ENCODE results near the gene MSH5. TPM values are rescaled to one million over a fixed set of nuclear protein-coding genes. Genes with fewer than 3 reads are reported as not detected.

Gene MSH5
- total RNA-seq, 1 experiment from 2014 or later, result 36.6 TPM

GRCh38 chr6:31769684-31770371 is 30.0 kb downstream of the MSH5 start:
- Mint-ChIP-seq H3K4me1 (ENCODE audit: insufficient read depth, unreplicated experiment) (peaks cover 5% of the 10 kb centered on the region), H3K9me3 (ENCODE audit: unreplicated experiment) (no peaks in the 10 kb centered on the region), H3K36me3 (ENCODE audit: insufficient read depth, unreplicated experiment) (no peaks in the 10 kb centered on the region), H3K4me3 (ENCODE audit: unreplicated experiment) (no peak overlapping the region), H3K27ac (ENCODE audit: low read depth, unreplicated experiment) (no peak overlapping the region), H3K27me3 (ENCODE audit: insufficient read depth, unreplicated experiment) (no peaks in the 10 kb centered on the region)
- ChIA-PET CTCF (interaction anchor here (0.6 to 2.2 kb wide), 30 partner anchors 9 to 1554 kb away, joined by 3 to 19 read pairs (median 4); partner anchors contain the start of genes CLIC1, LY6G5C, MPIG6B and SKIC2), POLR2A (interaction anchor here (0.6 to 1.2 kb wide), 5 partner anchors 33 to 1091 kb away, joined by 3 read pairs; partner anchors contain the start of genes C6orf47 and CLIC1)
- peak; percentile 65 for TF ChIP-seq CTCF (IDR thresholded peaks at IDR 0.05; ENCODE audit: unreplicated experiment)
- intact Hi-C loops (cut with micrococcal nuclease), result loop anchor here (1.0 to 10.0 kb wide), 3 partner anchors 41 to 225 kb away; partner anchors contain the start of genes ATP6V1G2, DDAH2, DDX39B and LY6G5C
- no TSS peak for BruUV-seq (replicated peaks)
- DNase-seq (ENCODE audit: unreplicated experiment), result peak; percentile 74

DNA sequence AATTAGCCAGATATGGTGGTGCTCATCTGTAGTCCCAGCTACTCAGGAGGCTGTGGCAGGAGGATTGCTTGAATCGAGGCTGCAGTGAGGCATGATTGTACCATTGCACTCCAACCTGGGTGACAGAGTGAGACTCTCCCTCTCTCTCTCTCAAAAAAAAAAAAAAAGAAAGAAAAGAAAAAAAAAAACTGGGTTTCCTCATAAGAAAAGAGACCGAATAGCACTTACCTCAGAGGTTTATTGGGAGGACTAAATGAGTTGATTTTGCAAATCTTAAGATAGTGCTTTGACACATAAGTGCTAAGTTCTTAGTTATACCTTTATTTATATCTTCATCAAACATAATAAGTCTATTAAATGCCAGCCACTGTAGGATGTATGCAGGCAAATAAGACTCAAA is 31.1 kb downstream of the MSH5 start:
- CTCF ChIA-PET, result interaction anchor here (0.9 to 2.2 kb wide), 9 partner anchors 8 to 120 kb away, joined by 3 to 15 read pairs (median 8); partner anchors contain the start of gene LY6G5C
- H3K9me3 Mint-ChIP-seq (ENCODE audit: unreplicated experiment), result no peaks in the 10 kb centered on the region
- no peak for TF ChIP-seq CTCF (IDR thresholded peaks at IDR 0.05; ENCODE audit: unreplicated experiment)
- intact Hi-C loops (cut with micrococcal nuclease), result loop anchor here (10.0 kb wide), 1 partner anchor 226 kb away; the partner anchor contains the start of genes ATP6V1G2, DDX39B and NFKBIL1
- no TSS peak for BruUV-seq (replicated peaks)
- no peak overlapping the region for H3K4me3 Mint-ChIP-seq (ENCODE audit: unreplicated experiment)
- H3K36me3 Mint-ChIP-seq (ENCODE audit: insufficient read depth, unreplicated experiment), result no peaks in the 10 kb centered on the region
- H3K4me1 Mint-ChIP-seq (ENCODE audit: insufficient read depth, unreplicated experiment), result peaks cover 14% of the 10 kb centered on the region
- H3K27ac Mint-ChIP-seq (ENCODE audit: low read depth, unreplicated experiment), result no peak overlapping the region
- no peak for DNase-seq (ENCODE audit: unreplicated experiment)
- H3K27me3 Mint-ChIP-seq (ENCODE audit: insufficient read depth, unreplicated experiment), result no peaks in the 10 kb centered on the region
- POLR2A ChIA-PET, result interaction anchor here (0.6 to 1.3 kb wide), 5 partner anchors 18 to 39 kb away, joined by 3 to 4 read pairs (median 3); partner anchors contain the start of gene CLIC1

GRCh38 chr6:31771992-31772358 is 32.2 kb downstream of the MSH5 start:
- Mint-ChIP-seq H3K27ac (ENCODE audit: low read depth, unreplicated experiment) (no peak overlapping the region), H3K4me1 (ENCODE audit: insufficient read depth, unreplicated experiment) (peaks cover 17% of the 10 kb centered on the region), H3K4me3 (ENCODE audit: unreplicated experiment) (no peak overlapping the region), H3K27me3 (ENCODE audit: insufficient read depth, unreplicated experiment) (no peaks in the 10 kb centered on the region), H3K36me3 (ENCODE audit: insufficient read depth, unreplicated experiment) (peaks cover 2% of the 10 kb centered on the region), H3K9me3 (ENCODE audit: unreplicated experiment) (no peaks in the 10 kb centered on the region)
- no peak for TF ChIP-seq CTCF (IDR thresholded peaks at IDR 0.05; ENCODE audit: unreplicated experiment)
- BruUV-seq (replicated peaks), result no TSS peak
- intact Hi-C loops (cut with micrococcal nuclease), result loop anchor here (10.0 kb wide), 1 partner anchor 227 kb away; the partner anchor contains the start of genes ATP6V1G2, DDX39B and NFKBIL1
- DNase-seq (ENCODE audit: unreplicated experiment), result no peak
- CTCF ChIA-PET, result interaction anchor here (0.6 to 2.0 kb wide), 6 partner anchors 11 to 186 kb away, joined by 3 to 8 read pairs (median 4); no protein-coding TSS in a partner anchor
- POLR2A ChIA-PET, result interaction anchor here (1.0 to 1.5 kb wide), 4 partner anchors 22 to 55 kb away, joined by 3 to 6 read pairs (median 4); partner anchors contain the start of genes CLIC1, HSPA1A, HSPA1B and HSPA1L

GRCh38 chr6:31775184-31775583 is 35.4 kb downstream of the MSH5 start:
- H3K27ac Mint-ChIP-seq (ENCODE audit: low read depth, unreplicated experiment), result peak overlapping the region; percentile 73
- H3K4me3 Mint-ChIP-seq (ENCODE audit: unreplicated experiment), result peak overlapping the region; percentile 30
- no peaks in the 10 kb centered on the region for H3K27me3 Mint-ChIP-seq (ENCODE audit: insufficient read depth, unreplicated experiment)
- H3K4me1 Mint-ChIP-seq (ENCODE audit: insufficient read depth, unreplicated experiment), result peaks cover 26% of the 10 kb centered on the region
- H3K9me3 Mint-ChIP-seq (ENCODE audit: unreplicated experiment), result no peaks in the 10 kb centered on the region
- peak; percentile 43 for DNase-seq (ENCODE audit: unreplicated experiment)
- CTCF ChIA-PET, result interaction anchor here (0.6 to 1.3 kb wide), 7 partner anchors 11 to 57 kb away, joined by 3 to 4 read pairs (median 3); partner anchors contain the start of gene VARS1
- POLR2A ChIA-PET, result interaction anchor here (0.6 to 2.0 kb wide), 22 partner anchors 10 to 211 kb away, joined by 3 to 17 read pairs (median 4); partner anchors contain the start of genes CFB, CLIC1, HSPA1A and HSPA1B
- intact Hi-C loops (cut with micrococcal nuclease), result loop anchor here (1.0 to 10.0 kb wide), 2 partner anchors 88 to 230 kb away; partner anchors contain the start of genes ATP6V1G2, DDX39B and NFKBIL1
- no peak for TF ChIP-seq CTCF (IDR thresholded peaks at IDR 0.05; ENCODE audit: unreplicated experiment)
- peaks cover 20% of the 10 kb centered on the region for H3K36me3 Mint-ChIP-seq (ENCODE audit: insufficient read depth, unreplicated experiment)
- BruUV-seq (replicated peaks), result no TSS peak

Data from MCF 10A (cell line).